Nephron (organoid): ENCODE results near the gene CFAP61.
A peak's percentile ranks its signal among the peaks of the same experiment; 100 is the strongest.
"Not testable (repeated sequence)": the region's sequence is repeated elsewhere in the genome, so short reads cannot be mapped to it uniquely, and the experiment has no call there.

Experiments
- H3K27ac Mint-ChIP-seq, 3 experiments: 2 replicates each; pipeline ENCODE4 v1.8.0; 2020; ENCODE audit warnings: mixed read lengths in 3 of 3, mild to moderate bottlenecking in 2 of 3, moderate library complexity in 1 of 3
- H3K27me3 Mint-ChIP-seq: 2 replicates; pipeline ENCODE4 v1.8.0; 2021; ENCODE audit warnings: low read depth, mild to moderate bottlenecking, moderate library complexity, mixed read lengths
- H3K36me3 Mint-ChIP-seq: 2 replicates; pipeline ENCODE4 v1.8.0; 2020; ENCODE audit warnings: low read depth, mixed read lengths
- H3K4me1 Mint-ChIP-seq: 2 replicates; pipeline ENCODE4 v1.8.0; 2020; ENCODE audit warnings: mixed read lengths
- H3K4me3 Mint-ChIP-seq, 3 experiments: 2 replicates each; pipeline ENCODE4 v1.8.0; 2020; ENCODE audit warnings: mild to moderate bottlenecking in 3 of 3, mixed read lengths in 3 of 3, moderate library complexity in 2 of 3
- H3K9me3 Mint-ChIP-seq: 2 replicates; pipeline ENCODE4 v1.8.0; 2020; ENCODE audit warnings: mixed read lengths
- CTCF ChIP-seq, 3 experiments: fragments of 200-600 bp; sonication (generic); IDR thresholded peaks; one replicate each; pipeline ENCODE4 v1.5.0; 2021; ENCODE audit warnings: antibody characterized with exemption in 3 of 3; ENCODE audit not compliant: unreplicated experiment in 3 of 3

CFAP61 gene

DNA sequence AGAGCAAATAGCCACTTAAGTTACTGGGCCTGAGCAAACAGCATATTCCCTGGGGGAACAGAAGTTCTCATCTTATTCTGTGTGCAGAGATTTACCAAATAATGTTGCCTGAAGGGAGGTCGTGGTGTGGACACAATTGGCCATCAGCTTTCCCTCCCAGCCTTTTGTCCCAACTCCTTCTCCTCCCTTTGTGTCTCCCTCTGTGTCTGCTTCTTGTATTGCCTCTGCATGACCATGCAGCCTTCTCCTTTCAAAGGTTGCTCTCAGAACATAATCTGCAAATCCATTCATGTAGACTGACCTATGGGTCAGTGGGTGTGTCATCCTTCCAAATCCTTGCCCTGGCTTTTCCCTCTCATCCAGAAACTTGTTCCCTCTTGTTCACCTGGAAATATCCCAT lies 165.3 kb downstream of the CFAP61 start:
- no peaks in the 10 kb centered on the region for H3K36me3 Mint-ChIP-seq
- no peak overlapping the region for H3K4me3 Mint-ChIP-seq
- H3K27ac Mint-ChIP-seq = no peak overlapping the region
- no peak for TF ChIP-seq CTCF (IDR thresholded peaks at IDR 0.05; ENCODE audit: unreplicated experiment in 3 of 3)
- peaks cover 7% of the 10 kb centered on the region for H3K4me1 Mint-ChIP-seq
- H3K27me3 Mint-ChIP-seq = peaks cover 11% of the 10 kb centered on the region
- peaks cover 8% of the 10 kb centered on the region for H3K9me3 Mint-ChIP-seq

DNA sequence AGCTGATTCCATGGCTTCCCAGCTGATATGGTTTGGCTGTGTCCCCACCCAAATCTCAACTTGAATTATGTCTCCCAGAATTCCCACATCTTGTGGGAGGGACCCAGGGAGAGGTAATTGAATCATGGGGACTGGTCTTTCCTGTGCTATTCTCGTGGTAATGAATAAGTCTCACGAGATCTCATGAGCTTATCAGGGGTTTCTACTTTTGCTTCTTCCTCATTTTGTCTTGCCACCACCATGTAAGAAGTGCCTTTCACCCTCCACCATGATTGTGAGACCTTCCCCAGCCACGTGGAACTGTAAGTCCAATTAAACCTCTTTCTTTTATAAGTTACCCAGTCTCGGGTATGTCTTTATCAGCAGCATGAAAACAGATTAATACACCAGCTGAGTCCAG lies 165.8 kb downstream of the CFAP61 start:
- not testable (repeated sequence) for H3K27ac Mint-ChIP-seq, H3K9me3 Mint-ChIP-seq, H3K36me3 Mint-ChIP-seq, H3K4me3 Mint-ChIP-seq
- Mint-ChIP-seq H3K4me1 (peaks cover 11% of the 10 kb centered on the region), H3K27me3 (peaks cover 11% of the 10 kb centered on the region)

GRCh38 chr20:20219016-20219415 lies 166.7 kb downstream of the CFAP61 start:
- H3K4me3 Mint-ChIP-seq = no peak overlapping the region
- TF ChIP-seq CTCF (IDR thresholded peaks at IDR 0.05; ENCODE audit: unreplicated experiment in 3 of 3) = no peak

GRCh38 chr20:20220134-20220533 lies 167.8 kb downstream of the CFAP61 start:
- H3K4me3 Mint-ChIP-seq = no peak overlapping the region
- peaks cover 13% of the 10 kb centered on the region for H3K4me1 Mint-ChIP-seq
- no peak for TF ChIP-seq CTCF (IDR thresholded peaks at IDR 0.05; ENCODE audit: unreplicated experiment in 3 of 3)
- H3K27ac Mint-ChIP-seq = no peak overlapping the region
- no peaks in the 10 kb centered on the region for H3K36me3 Mint-ChIP-seq
- peaks cover 8% of the 10 kb centered on the region for H3K9me3 Mint-ChIP-seq
- peaks cover 4% of the 10 kb centered on the region for H3K27me3 Mint-ChIP-seq

More at GRCh38 chr20:20219016-20219415, 166.7 kb downstream of the CFAP61 start:
- peaks cover 8% of the 10 kb centered on the region for H3K9me3 Mint-ChIP-seq
- H3K4me1 Mint-ChIP-seq = peaks cover 11% of the 10 kb centered on the region
- H3K27ac Mint-ChIP-seq = no peak overlapping the region
- peaks cover 11% of the 10 kb centered on the region for H3K27me3 Mint-ChIP-seq
- H3K36me3 Mint-ChIP-seq = no peaks in the 10 kb centered on the region

DNA sequence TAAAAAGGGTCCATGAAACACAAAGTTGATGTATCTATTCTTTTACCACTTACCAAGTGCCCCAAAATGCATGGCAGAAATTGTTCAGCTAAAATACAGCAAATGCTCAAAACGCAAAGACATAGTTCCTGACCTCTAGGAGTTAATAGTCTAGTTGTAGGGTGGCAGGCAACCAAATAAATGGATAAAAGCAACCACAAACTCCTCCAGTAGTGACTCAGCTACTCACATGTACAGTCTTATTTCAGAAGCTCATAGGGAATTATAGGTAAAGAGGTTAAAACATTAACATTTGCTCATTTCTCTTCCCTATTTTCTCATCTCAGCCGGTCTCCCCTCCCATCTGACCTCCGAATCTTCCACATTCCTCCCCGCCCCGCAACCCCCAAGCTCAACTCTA lies 171.6 kb downstream of the CFAP61 start:
- no peak for TF ChIP-seq CTCF (IDR thresholded peaks at IDR 0.05; ENCODE audit: unreplicated experiment in 3 of 3)
- Mint-ChIP-seq H3K27ac (no peak overlapping the region), H3K4me1 (peaks cover 18% of the 10 kb centered on the region), H3K9me3 (peaks cover 14% of the 10 kb centered on the region), H3K36me3 (no peaks in the 10 kb centered on the region), H3K27me3 (peaks cover 4% of the 10 kb centered on the region), H3K4me3 (no peak overlapping the region)

DNA sequence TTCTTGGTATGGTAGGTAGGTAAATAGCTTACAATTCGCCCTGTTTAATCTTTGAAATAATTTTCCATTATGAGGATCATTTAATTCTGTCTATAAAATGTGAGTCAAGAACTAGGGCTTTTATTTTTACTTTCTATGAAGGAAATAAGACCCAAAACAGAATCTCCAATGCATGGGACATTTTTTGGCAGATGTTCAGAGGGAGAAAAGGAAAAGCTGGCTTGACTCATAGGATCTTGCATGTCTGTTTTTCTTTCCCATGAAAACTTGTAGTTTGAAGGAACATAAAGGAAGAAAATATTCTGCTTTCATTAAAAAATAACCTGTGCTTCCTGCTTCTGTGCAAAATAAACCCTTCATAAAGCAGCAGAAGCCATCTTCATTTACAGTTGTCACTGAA lies 172.5 kb downstream of the CFAP61 start:
- Mint-ChIP-seq H3K36me3 (no peaks in the 10 kb centered on the region), H3K27me3 (peaks cover 4% of the 10 kb centered on the region), H3K4me3 (no peak overlapping the region), H3K4me1 (peaks cover 18% of the 10 kb centered on the region), H3K9me3 (peaks cover 12% of the 10 kb centered on the region), H3K27ac (peak overlapping the region in 2 of 3 experiments; percentile 14 to 54)
- TF ChIP-seq CTCF (IDR thresholded peaks at IDR 0.05; ENCODE audit: unreplicated experiment in 3 of 3) = no peak
